Brain pericyte (primary cell): ENCODE results near the gene MLLT3.
"Not testable (repeated sequence)": the region's sequence is repeated elsewhere in the genome, so short reads cannot be mapped to it uniquely, and the experiment has no call there.

Experiments
- DNase-seq: peaks from one replicate; pipeline ENCODE4 v3.0.0-alpha.2; 2012; ENCODE audit warnings: low read depth, low spot score

The MLLT3 gene

DNA sequence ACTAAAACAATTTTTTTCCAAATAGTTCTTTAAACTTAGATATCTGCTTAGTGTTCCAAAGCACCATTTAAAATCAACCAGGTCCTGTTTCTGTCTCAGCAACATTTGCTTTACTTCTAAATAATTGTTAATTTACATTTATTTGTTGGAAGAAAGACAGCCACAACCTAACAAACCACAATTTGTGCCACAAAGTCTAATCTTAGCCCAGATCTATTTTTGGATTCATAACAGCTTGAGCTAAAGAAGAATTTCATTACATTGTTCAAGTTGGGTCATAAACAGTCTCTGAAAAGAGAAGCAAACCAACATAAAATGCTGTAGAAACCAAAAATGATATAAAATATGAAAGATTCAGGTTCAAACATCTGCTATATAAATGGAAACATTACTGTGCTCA is 24.4 kb downstream of the MLLT3 start:
- no peak for DNase-seq

DNA sequence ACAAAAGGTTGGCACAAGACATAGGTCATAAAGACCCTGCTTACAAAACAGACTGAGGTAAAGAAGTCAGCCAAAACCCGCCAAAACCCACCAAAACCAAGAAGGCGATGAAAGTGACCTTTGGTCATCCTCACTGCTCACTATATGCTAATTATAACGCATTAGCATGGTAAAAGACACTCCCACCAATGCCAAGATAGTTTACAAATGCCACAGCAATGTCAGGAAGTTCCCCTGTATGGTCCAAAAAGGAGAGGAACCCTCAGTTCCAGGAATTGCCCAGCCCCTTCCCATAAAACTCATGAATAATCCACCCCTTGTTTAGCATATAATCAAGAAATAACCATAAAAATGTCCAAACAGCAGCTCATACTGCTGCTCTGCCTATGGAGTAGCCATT is 27.7 kb downstream of the MLLT3 start:
- no peak for DNase-seq

DNA sequence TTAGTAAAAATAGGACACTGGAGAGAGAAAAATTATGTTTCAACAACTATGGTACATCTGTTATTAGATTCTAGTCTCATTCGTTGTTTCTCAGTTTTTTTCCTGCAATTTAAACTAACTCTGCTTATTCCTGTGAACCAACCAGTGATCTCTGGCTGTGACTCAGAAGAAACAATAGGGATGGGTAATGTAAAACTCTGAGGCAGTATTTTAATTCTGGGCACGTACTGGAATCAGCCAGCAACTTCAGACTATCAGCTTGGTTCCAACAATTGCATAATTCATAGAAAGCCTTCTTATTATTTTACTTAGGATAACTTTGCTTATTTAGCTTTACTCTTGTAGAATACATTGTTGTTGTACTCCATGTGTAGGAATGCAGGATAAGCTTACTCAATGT is 28.8 kb downstream of the MLLT3 start:
- peak; percentile 81 for DNase-seq

DNA sequence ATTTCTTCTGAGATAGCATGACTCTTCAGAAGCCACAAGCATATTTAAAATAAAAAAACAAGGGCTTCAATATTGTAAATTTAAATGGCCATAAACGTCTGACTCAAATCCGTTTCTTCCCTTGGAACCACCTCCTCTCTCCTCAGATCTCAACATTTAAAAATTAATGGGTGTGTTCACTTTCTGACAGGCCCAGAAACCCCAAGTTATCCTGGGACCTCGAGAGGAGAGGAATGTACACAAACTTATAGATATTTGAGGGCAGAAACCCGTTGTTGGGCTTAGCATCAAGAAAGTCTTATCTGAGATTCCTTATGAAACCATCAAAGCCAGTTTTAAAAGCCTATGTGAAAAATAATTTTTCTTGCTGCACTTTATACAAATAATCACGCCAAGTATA is 29.2 kb downstream of the MLLT3 start:
- no peak for DNase-seq

DNA sequence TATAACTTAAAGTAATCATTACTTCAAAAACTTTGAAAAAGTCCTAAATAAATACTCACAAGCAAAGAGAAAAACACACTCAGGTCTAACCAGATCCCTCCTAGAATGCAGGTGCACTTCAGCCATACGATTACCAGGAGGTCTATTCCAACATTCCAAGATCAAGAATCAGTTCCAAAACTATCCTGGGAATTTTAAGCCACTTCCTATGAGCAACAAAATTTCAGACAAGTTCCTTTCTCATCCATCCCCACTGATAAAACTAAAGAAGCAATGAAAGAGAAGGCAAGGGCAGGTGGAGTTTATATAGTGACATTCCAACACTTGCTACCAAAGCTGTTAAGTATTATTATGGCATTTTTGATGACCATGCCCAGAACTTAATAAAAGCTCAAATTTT is 29.6 kb downstream of the MLLT3 start:
- DNase-seq, result no peak

DNA sequence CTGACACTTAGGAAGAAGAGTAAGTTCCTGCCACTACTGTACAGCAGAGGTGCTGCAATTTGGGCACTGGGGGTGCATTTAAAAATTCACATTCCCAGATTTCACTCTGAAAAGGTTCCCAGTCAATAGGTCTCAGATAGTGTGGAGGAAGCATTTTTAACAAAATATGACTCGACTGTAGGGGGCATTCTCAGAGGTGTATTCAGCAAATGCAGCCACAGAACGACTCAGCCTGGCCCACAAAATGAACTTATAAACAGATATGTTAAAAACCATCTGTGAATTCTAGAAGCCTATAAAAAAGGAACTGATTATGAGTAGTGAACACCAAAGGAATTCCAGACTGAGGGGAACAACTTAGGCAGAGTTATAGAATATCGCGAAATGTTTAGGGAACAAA is 31.1 kb downstream of the MLLT3 start:
- no peak for DNase-seq

DNA sequence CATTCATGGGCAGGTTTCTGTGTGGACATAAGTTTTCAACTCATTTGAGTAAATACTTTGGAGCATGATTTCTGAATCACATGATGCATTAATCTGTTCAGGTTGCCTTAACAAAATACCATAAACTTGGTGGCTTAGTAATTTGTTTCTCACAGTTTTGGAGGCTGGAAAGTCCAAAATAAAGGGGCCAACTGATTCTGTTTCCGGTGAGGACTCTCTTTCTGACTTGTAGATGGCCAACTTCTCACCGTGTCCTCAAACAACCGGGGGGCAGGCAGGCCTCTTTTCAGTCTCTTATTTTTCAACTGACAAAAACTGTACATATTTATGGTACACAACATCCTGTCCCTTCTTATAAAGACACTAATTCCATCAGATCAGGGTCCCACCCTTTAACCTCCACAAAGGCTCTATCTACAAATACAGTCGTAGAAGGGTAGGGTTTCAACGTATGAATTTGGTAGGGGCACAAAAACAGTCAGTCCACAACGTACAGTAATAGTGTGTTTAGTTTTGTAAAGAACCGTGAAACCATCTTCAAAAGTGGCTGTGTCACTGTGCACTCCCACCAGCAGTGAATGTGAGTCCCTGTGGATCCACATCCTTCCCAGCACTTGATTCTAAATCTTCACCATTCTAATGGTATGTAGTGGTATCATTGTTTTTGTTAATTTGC is 37.2 kb downstream of the MLLT3 start:
- DNase-seq, result no peak

DNA sequence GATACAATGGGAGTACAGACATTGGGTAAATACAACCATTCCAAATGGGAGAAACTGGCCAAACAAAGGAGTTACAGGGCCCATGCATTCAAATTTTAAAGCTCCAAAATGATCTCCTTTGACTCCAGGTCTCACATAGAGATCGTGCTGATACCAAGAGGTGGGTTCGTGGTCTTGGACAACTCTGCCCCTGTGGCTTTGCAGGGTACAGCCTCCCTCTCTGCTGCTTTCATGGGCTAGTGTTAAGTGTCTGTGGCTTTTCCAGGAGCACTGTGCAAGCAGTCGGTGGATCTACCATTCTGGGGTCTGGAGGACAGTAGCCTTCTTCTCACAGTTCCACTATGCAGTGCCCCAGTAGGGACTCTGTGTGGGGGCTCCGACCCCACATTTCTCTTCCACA is 39.2 kb downstream of the MLLT3 start:
- DNase-seq, result not testable (repeated sequence)

DNA sequence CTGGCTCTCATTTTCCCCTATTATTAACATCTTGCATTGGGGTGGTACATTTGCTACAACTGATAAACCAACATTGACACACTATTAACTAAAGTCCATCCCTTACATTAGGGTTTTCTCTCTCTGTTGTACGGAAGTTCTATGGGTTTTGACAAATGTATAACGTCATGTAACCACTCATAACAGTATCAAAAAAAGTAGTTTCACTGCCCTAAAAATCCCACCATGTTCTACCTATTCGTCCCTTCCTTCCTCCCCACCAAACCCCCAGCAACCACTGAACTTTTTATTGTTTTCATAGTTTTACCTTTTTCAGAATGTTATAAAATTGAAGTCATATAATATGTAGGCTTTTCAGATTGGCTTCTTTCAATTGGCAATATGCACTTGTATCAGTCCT is 40.1 kb downstream of the MLLT3 start:
- no peak for DNase-seq

DNA sequence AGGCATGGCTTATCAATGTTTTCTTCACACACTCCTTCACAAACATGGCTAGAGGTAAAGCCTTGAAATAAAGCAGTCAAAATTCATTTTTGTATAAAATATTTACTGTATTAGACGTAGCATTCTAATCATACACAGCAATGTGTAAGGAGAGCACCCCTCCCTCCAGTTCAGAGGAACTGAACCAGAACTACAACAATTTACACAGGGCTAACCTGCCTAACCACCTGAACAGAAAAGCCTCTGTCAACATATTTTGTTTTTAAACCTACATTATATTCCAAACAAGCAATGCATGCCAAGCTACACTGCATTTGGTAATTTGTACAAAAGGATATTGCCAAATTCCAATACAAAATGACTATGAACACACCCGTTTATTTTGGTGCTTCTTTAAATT is 41.6 kb downstream of the MLLT3 start:
- no peak for DNase-seq

DNA sequence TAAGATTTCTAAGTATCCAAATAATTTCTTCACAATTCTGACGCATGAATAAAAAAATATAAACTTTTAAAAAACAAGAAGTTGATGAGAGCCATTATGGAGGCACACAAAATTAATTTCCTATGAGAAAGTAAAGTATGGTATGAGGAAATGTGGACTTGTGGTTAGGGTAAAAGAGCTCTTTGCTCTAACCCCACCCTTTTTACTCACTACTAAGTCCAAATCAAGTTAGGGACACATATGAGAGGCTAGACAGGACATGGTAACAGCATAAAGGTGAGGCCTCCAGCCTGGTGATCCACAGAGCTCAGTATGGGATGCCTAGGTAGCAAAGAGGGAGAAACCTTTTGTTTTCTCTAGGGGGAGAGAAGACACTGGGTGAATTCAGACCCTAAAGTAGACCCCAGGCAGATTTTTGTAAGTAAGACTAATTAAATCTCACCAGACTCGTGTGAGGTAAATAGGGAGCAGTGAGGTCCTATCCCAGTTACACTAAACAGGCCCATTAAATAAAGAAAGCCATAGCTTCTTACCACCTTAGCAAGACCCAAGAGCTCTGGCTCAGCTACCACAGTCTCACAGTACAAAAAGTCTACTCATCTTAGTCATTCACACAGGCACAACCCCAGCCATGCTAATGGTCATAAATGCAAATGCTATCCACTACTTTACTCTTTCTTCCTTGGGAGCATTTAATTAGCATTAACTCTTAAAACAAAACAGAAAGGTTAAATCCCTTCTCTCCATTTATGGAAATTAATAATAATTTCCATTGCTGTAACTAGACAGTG is 42.6 kb downstream of the MLLT3 start:
- no peak for DNase-seq

DNA sequence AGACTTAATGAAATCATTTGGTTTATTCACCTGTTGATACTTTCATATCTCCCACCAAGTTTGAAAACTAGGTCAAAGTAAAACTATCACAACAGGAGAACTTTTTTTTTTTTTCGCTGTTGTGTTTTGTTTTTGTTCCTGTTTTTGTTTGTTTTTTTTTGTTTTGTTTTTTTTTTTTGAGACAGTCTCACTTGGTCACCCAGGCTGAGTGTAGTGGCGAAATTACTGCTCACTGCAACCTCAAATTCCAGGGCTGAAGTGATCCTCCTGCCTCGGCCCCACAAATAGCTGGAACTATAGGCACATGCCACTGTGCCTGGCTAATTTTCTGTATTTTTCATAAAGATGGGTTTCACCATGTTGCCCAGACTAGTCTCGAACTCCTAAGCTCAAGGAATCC is 49.3 kb downstream of the MLLT3 start:
- no peak for DNase-seq

DNA sequence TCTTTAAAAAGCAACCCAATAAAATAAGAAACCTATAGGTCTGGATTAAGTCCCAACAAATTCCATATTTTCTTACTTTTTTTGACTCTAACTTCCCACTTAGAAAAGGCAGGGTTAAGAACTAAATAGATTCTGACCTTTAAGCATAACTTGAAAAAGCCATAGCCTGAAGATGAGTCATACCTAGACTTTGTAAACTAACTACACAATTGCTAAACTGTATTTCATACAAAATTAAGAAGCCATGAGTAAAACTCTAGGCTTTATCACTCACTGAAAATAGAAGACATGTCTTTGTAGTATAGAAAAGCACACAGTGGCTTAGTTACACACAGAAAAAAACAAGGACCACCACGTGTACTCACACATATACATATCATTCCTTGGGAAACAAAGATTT is 51.5 kb downstream of the MLLT3 start:
- no peak for DNase-seq

DNA sequence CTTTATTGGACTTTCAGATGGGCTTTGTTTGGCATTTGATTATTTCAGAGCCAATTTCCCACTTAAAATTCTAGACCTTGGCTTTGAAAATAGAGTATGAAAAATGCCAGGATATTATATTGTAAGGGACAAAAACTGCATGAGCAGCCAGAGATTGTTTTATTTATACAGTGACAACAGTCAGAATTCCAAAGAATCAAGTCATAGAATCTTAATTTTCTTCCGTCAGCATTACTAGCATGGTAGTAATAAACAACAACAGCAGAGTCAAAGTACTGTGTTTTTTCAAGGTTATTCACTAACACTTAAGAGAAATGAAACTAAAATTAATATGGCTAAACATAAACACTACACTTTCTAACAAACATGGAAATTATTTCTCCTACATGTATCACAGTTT is 52.2 kb downstream of the MLLT3 start:
- no peak for DNase-seq

DNA sequence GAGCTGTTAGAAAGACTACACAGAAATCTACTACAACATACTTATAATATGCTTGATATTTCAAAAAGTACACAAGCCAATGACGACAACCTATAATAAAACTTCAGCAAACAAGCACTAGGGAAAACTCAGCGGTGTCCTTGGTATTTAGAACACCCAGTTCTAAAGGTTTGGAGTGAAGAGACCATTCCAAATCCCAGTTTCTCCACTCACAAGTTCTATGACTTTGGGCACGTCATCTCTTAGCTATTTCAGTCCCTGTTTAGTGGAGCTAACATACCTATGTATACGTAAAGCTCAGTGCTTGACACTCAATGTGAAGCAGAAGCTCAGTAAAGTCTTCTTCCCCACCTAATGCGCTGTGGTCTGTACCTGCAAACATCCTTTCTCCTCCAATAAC is 52.8 kb downstream of the MLLT3 start:
- DNase-seq, result no peak

DNA sequence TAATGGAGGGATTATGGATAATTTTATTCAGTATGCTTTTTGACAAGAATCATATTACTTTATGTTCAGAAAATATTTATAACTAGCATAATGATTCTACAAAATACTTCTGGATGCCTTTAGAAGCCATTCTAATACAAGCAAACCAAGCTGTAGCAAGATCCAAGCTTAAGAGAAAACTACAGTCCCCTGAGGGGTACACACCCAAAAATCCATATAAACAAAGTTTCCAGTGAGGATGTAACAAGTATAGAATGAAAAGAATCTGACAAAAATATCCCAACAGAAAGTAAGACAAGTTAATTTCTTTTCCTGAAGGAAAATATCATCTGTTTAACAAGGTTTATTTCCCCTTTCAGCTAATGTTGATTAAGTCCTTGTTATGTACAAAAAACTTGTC is 53.9 kb downstream of the MLLT3 start:
- no peak for DNase-seq

DNA sequence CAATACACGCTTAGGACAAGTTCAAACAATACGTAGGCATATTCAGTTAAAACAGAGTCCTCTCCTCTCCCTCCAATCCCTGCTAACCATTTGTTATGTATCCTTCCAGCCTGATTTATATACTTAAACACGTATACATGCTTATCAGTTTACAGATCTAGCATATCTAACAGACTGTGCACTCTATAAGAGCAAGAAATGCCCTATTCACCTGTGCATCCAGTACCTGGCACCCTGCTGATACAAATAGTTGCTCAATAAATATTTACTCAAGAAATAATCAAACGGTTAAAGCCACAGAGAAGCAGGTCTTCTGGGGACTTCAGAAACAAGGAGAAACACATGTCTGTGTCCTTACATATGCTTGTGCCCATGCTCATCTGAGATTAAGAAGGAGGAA is 55.9 kb downstream of the MLLT3 start:
- no peak for DNase-seq

DNA sequence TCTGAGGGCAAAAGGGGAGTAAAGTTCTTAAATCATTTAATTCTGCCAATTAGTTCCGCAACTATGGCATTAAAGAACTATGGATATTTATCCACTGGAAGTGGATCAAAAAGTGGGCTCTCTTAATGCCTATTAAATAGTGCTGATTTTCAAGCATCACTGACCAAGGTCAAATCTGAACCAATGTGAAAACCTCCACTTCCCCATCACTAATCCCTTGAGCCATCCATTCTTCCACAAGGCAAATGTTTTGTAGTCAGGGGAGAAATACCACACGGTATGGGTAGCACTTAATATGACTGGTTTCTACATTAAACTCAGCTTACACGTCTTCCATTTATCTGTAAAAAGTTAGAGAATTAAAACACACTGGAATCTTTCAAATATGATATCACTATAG is 57.6 kb downstream of the MLLT3 start:
- no peak for DNase-seq

DNA sequence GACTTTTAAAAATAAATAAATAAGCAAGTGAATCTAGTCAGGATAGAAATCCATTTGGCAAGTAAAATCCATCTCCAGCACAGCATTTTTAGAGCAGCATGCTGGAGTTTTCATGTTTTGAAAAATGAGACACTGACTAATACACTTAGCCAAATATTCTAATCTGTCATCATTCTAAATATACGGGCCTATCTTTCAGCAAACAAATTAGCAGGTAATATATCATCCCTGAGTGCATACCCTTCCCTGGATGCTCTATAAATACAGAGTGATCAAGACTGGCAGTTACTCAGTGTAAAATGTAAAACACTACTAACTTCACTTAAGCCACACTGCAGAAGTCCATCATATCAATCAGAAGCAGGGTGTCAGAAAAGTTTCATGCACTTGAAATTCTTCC is 58.4 kb downstream of the MLLT3 start:
- DNase-seq, result no peak

DNA sequence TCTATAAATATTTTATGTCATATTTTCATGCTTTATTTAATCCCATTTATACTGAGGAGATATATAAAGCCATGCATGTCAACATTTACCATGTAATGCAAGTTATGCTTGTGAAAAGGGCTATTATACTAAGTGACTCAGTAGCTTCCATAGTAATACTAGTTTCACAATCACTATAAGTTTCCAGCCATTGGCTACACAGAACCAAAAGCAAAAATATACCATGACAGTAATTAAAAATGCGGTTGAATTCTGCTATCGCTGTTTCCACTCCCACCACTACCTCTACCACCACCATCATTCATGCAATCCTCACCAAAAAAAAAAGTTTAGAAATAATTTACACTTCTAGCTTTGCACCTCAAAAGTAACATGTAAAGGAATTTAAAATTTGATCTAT is 60.2 kb downstream of the MLLT3 start:
- no peak for DNase-seq

DNA sequence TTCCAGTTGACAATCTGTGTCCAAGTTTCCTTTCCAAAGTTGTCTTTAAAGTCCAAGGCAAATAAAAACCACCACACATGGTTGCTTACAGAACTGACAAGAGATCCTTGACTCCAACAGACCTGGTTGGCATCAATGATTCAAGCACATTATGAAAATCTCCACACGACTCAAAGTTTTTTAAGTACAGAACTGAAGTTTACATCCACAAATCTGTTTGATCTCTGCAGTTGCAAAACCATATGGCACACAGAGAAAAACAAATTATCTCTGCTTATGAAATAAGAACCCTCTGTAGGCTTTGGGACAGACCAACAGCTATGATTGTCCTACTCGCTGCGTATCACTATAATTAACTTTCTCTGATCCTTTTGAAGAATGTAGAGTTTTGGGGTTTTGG is 60.8 kb downstream of the MLLT3 start:
- no peak for DNase-seq

DNA sequence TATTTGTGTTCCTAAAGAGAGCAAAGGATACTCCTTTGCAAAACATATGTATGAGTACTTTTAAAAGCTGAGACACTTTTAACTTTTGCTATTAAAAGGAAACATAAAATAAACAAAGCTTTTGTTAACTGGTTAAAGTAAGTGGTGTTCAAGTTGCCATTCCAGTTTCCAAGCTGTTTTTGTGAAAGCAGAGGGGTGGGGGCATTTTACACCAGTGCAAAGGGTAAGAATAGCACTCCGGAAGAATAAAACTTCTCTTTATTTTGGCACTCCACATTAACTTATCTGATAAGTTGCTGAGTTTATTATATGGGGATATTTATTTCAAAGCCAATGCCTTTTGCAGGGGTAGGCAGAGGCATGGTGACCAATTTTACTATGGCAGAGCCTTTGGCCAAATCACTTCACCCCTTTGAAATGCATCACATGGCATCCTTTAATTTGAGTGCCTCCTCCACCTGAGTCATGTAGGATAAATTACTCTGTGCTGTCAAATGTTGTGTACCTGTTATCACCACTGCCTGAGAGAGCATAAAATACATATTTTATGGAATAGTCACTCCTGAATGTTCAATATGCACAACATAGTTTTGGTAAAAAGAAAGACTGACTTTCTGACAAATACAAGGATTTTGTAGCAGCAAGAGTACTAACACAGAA is 62.9 kb downstream of the MLLT3 start:
- DNase-seq, result no peak

DNA sequence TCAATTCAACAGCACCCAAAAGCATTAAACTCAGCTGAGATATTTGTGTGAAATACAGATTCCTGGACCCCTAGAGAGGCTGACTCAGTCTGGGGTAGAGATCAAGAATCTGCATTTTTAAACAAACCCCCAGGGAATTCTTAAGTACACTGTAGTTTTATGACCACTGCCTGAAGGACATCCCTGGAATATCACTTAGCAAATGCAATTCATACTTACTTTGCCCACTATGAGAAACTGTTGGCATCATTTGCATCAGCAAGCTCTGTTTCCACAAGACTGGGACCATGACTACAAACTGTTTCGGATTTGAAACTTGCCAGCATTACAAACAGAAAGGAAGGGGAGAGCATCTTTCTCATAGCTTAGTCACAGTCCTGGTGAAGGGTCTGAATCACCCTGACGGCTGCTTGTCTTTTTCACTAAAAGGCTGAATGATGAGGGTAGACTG is 63.7 kb downstream of the MLLT3 start:
- peak; percentile 36 for DNase-seq
